OCI-LY1 (cell line): ENCODE data around the gene SLC39A13.
"Not testable (repeated sequence)": the region's sequence is repeated elsewhere in the genome, so short reads cannot be mapped to it uniquely, and the experiment has no call there.

ENCODE experiments used
- CTCF ChIP-seq: fragments of 200-600 bp; sonication (generic), shearing (Covaris generic); IDR thresholded peaks from 2 replicates; pipeline ENCODE4 v1.5.1; 2017; ENCODE audit warnings: mild to moderate bottlenecking, antibody characterized with exemption, low read length, moderate library complexity, mixed read lengths
- EZH2 ChIP-seq: fragments of 200-600 bp; sonication (generic), shearing (Covaris generic); IDR thresholded peaks from 2 replicates; pipeline ENCODE4 v1.8.0; 2017; ENCODE audit warnings: borderline replicate concordance, mixed run types, mild to moderate bottlenecking, antibody characterized with exemption, low read length, moderate library complexity, mixed read lengths

GRCh38 chr11:47454258-47454671 lies 45.9 kb downstream of the SLC39A13 start:
- TF ChIP-seq CTCF, result peak; percentile 87
- not testable (repeated sequence) for TF ChIP-seq EZH2
